Stimulated activated CD8-positive, alpha-beta memory T cell treated with anti-CD3 and anti-CD28 coated beads, Interleukin-12 subunit alpha, Interleukin-12 subunit beta, amount 100 ng/mL, for 24 hours (primary cell): Measurements from ENCODE around the gene PGA4.

Experiments used
- DNase-seq: peaks from one replicate; pipeline ENCODE4 v3.0.0-alpha.2; 2020; ENCODE audit errors: extremely low read depth

The PGA4 gene

GRCh38 chr11:61279934-61280659 is 58.0 kb downstream of the PGA4 start:
- DNase-seq, result no peak

- no peak for DNase-seq
Measured at GRCh38 chr11:61280883-61281580, 58.9 kb downstream of the PGA4 start.
